DMS79 treated with DMSO at 0.1 percent for 48 hours (cell line): ENCODE data around the gene ATAD3B.
"Not testable (repeated sequence)": the region's sequence is repeated elsewhere in the genome, so short reads cannot be mapped to it uniquely, and the experiment has no call there.

Experiments used
- DNase-seq: peaks from one replicate; lab custom pipeline; 2025; lab: John Stamatoyannopoulos, UW

ATAD3B gene

GRCh38 chr1:1452882-1453281, 18.7 kb upstream of the ATAD3B start:
- no peak for DNase-seq

- not testable (repeated sequence) for DNase-seq
These were observed 17.1 kb upstream of the ATAD3B start for GRCh38 chr1:1454286-1455056.

- DNase-seq = no peak
These were observed 16.1 kb upstream of the ATAD3B start for GRCh38 chr1:1455366-1455884.

- DNase-seq = not testable (repeated sequence)
These were observed 15.6 kb upstream of the ATAD3B start for GRCh38 chr1:1455934-1456333.

GRCh38 chr1:1456683-1457255, 14.8 kb upstream of the ATAD3B start:
- DNase-seq = not testable (repeated sequence)

- not testable (repeated sequence) for DNase-seq
These were observed 12.4 kb upstream of the ATAD3B start for GRCh38 chr1:1459156-1459555.

- not testable (repeated sequence) for DNase-seq
These were observed 11.9 kb upstream of the ATAD3B start for GRCh38 chr1:1459711-1460110.

- DNase-seq = no peak
These were observed 10.9 kb upstream of the ATAD3B start for GRCh38 chr1:1460540-1461130.

GRCh38 chr1:1461721-1462317, 9.7 kb upstream of the ATAD3B start:
- no peak for DNase-seq

GRCh38 chr1:1462318-1462966, 9.1 kb upstream of the ATAD3B start:
- peak; percentile 44 for DNase-seq

- no peak for DNase-seq
These were observed 8.3 kb upstream of the ATAD3B start for GRCh38 chr1:1463312-1463711.

- not testable (repeated sequence) for DNase-seq
These were observed 3.2 kb upstream of the ATAD3B start for GRCh38 chr1:1468196-1468985.

- peak; percentile 71 for DNase-seq
These were observed 758 bp upstream of the ATAD3B start for GRCh38 chr1:1470626-1471388.

GRCh38 chr1:1472053-1472876, 700 bp downstream of the ATAD3B start:
- not testable (repeated sequence) for DNase-seq

GRCh38 chr1:1476011-1476410, 4.4 kb downstream of the ATAD3B start:
- DNase-seq = not testable (repeated sequence)

- DNase-seq = no peak
These were observed 5.6 kb downstream of the ATAD3B start for GRCh38 chr1:1477206-1477605.

GRCh38 chr1:1479547-1480487, 8.3 kb downstream of the ATAD3B start:
- no peak for DNase-seq

- DNase-seq = not testable (repeated sequence)
These were observed 8.9 kb downstream of the ATAD3B start for GRCh38 chr1:1480488-1480867.
